HT1080 (cell line): ENCODE measurements around the gene NDUFV3. TPM values are rescaled to one million over a fixed set of nuclear protein-coding genes. Genes with fewer than 3 reads are reported as not detected.
"Not testable (repeated sequence)": the region's sequence is repeated elsewhere in the genome, so short reads cannot be mapped to it uniquely, and the experiment has no call there.

ENCODE experiments used
- DNase-seq: peaks from one replicate; pipeline ENCODE4 v3.0.0-alpha.2; 2015; ENCODE audit warnings: low read depth
- total RNA-seq: library from RNA; depleted of rRNA; stranded (reverse); fragments of >200 nt; shearing (Covaris generic); gene quantifications from 2 replicates; pipeline ENCODE4 v1.2.3, GENCODE V29; 2014

NDUFV3 gene
- total RNA-seq, 1 experiment from 2014 or later = 64.9 TPM

DNA sequence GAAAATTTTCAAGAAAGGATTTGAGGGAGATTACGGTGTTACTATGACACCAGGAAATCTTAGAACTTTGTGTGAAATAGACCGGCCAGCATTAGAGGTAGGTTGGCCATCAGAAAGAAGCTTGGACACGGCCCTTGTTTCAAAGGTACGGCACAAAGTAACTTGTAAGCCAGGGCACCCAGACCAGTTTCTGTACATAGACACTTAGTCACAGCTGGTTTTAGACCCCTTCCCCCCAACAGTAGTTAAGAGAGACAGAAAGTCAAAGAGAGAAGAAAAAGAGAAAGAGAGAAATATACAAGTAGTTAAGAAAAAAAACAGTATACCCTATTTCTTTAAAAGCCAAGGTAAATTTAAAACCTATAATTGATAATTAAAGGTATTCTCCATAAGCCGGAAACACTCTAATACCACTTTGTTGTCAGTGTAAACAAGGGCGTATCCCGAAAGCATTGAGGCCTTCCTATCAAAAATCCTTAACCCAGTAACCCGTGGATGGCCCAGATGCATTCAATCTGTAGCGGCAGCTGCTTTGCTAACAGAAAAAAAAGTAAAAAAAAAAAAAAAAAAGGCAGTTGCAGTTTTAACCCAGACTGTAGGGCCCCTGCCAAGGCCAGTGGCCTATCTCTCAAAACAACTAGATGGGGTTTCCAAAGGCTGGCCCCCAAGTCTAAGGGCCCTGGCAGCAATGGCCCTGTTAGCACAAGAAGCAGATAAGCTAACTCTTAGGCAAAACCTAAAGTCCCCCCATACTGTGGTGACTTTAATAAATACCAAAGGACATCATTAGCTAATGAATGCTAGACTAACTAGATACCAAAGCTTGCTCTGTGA is 40.2 kb downstream of the NDUFV3 start:
- DNase-seq = not testable (repeated sequence)

DNA sequence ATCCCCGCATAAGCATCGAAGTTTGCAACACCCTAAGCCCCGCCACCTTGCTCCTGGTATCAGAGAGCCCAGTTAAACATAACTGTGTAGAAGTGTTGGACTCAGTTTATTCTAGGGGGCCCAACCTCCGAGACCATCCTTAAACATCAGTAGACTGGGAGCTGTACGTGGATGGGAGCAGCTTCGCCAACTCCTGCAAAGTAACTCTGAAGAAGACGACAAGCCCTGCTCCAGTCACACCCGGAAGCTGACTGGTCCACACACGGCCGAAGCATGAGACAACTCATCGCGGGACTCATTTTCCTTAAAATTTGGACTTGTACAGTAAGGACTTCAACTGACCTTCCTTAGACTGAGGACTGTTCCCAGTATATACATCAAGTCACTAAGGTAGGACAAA is 40.9 kb downstream of the NDUFV3 start:
- DNase-seq = not testable (repeated sequence)

DNA sequence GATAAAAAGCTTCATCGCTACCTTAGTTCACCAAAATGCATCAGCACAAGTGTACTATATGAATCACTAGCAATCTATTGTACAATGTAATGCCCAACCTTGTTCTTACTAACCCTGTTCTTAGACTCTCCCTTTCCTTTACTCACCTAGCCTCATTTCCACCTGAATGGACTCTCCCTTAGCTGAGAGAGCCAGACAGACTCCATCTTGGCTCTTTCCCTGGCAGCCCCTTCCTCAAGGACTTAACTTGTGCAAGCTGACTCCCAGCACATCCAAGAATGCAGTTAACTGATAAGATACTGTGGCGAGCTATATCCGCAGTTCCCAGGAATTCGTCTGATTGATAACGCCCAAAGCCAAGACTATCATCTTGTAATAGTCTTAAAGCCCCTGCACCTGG is 43.3 kb downstream of the NDUFV3 start:
- not testable (repeated sequence) for DNase-seq

DNA sequence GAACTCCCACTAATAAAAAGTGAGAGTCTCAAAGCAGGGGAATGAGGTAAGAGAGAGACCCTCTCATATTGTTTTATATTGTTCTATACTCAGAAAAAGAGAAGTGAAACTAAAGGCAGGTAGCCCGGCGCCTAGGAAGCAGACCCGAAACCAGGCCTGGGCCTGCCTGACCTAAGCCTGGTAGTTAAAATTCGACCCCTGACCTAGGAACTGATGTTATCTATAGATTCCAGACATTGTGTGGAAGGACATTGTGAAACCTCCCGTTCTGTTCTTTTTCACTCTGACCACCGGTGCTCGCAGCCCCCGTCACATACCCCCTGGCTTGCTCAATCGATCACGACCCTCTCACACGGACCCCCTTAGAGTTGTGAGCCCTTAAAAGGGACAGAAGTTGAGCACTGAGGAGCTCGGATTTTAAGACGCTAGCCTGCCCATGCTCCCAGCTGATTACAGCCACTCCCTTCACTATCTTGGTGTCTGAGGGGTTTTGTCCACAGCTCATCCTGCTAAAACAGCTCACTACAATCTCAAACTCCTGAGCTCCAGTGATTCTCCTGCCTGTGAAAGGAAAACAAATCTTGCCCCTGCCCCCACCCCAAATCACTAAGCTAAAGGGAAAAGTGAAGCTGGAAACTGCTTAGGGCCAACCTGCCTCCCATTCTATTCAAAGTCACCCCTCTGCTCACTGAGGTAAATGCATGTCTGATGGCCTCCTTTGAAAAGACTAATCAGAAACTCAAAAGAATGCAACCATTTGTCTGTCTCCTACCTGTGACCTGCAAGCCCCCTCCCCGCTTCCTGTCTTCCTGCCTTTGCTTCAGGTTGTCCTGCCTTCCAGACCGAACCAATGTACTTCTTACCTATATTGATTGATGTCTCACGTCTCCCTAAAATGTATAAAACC is 44.2 kb downstream of the NDUFV3 start:
- not testable (repeated sequence) for DNase-seq

DNA sequence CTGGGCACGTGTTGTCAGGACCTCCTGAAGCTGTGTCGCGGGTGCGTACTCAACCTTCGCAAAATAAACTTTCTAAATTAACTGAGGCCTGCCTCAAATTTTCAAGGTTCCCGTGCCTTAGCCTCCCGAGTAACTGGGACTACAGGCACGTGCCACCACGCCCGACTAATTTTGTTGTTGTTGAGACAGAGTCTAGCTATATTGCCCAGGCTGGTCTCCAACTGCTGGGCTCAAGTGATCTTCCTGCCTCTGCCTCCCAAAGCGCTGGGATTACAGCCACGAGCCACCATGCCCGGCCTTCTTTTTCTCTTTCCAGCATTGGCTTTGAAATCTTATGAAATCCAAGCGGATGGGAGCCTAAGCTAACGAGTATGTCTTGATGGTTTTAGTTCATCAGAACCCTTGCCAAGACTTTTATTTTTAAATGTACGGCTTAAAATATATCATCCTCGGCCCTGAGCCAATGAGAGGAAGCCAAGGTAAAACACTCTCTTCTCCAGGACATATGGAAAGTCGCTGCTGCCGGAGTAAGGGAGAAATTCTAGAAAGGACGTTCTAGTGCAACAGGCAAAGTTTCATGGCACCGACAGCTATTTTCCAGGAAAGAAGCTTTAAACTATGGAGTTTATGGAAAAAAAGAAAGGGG is 45.0 kb downstream of the NDUFV3 start:
- DNase-seq = no peak

DNA sequence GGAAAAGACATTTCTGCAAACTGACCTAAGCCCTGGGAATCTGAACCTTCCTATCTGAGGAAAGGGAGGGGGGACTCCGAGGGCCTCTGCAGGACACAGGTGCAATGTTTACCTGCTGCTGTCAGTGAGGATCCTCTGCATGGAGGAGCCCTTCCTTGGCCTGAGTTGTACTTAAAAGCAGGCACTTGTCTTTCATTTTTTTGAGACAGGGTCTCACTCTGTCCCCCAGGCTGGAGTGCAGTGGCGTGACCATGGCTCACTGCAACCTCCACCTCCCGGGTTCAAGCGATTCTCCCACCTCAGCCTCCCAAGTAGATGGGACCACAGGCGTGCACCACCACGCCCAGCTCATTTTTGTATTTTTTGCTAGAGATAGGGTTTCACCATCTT is 45.5 kb downstream of the NDUFV3 start:
- not testable (repeated sequence) for DNase-seq

DNA sequence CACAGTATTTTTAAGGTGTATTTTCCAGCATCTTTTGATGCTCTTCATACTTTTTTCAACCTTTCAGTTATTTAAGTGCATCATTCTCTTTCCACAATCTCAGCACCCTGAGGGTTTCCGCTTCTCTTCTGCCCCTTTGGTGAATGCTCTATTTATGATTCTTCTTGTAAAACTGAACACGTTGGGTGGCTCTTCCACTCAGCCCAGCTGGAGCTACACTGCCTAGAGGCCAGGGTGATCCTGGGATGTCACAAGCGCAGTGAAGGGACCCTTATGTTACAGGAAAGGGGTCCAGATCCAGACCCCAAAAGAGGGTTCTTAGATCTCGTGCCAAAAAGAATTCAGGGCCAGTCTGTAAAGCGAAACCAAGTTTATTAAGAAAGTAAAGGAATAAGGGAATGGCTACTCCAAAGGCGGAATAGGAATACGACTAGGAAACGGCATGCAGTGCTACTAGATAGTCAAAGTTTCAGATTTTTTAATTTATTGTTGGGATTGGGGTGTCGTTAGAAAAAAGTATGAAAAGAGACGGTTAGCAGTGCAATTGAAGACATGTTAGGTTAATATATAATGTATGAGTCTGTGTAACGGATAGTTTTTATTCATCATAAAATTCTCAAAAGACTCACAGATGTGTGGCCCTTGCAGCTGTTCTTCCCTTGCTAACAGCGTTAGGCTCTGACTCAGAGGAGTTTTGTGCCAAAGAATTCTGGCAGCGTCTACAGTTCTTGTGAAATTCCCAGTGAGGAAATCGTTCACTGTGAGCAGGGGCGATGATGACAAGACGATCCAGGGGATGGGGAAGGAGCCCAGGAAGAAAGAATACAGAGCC is 46.7 kb downstream of the NDUFV3 start:
- peak; percentile 88 for DNase-seq

DNA sequence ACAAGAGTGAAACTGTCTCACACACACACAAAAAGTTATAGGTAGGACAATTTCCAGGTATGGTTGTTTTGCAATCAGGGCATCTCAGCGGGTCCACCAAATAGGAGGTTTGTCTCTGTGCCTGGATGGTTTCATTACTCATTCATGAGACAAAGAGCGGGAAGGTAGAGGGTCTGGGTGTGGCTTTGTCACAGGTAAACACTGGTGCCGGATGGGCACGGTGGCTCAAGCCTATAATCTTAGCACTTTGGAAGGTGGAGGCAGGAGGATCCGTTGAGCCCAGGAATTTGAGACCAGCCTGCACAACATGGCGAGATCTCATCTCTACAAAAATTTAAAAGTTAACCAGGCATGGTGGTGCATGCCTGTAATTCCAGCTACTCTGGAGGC is 48.6 kb downstream of the NDUFV3 start:
- DNase-seq = no peak

DNA sequence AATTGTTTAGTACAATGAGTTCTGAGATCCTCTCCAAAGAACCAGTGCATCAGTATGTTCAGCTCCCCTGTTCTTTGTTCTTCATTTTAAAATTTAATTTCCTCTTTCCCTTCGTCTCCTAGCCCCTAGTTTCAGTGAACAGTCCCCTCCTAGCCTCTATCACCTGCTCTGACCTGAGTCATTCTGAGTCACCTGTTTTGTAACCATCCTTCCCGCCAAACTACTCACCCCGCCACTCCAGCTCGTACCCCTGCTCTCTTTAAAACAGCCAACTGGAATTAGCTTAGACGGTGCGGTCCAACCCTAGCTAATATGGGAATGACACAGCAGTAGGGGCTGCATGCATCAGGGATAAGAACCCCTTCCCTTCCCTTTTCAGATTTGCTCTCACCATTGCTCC is 49.1 kb downstream of the NDUFV3 start:
- DNase-seq = peak; percentile 32

DNA sequence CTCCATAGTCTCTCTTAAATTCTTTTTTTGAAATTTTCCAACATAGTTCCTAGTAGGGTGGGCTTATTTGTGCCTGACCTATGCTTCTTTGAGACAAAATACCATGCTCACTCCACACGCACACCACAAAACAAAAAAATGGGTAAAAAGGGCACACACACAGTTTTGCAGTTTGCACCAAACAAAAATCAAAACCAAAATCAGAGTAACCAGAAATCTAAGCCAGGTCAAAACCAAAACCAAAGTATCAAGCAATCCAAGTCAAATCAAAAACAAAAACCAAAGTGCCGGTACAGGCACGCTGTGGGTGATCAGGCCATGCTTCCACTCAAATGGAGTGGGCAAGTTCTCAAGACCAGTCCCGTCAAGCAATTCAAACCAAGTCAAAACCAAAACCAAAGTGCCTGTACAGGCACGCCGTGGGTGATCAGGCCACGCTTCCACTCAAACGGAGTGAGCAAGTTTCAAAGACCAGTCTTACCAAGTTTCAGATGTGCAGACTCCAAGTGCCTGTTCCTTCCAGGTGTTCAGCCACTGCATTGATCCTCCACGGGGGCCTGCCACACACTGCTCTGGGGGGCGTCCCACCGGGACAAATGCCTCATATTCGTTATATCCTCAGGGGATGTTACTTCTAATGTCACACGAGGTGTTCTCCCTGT is 56.1 kb downstream of the NDUFV3 start:
- DNase-seq = not testable (repeated sequence)

DNA sequence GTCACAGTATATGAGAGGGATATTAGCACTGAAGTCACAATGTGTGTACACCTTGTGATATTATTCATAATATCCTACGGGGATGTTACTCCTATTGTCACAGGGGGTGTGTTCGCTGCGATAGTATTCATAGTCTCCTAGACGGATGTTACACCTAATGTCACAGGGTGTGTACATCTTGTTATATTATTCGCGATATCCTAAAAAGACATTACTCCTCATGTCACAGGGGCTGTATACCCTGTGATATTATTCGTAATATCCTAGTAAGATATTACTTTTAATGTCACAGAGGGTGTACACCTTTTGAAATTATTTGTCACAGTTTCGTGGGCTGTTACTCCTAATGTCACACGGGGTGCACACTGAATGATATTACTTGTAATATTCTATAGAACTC is 58.1 kb downstream of the NDUFV3 start:
- not testable (repeated sequence) for DNase-seq

DNA sequence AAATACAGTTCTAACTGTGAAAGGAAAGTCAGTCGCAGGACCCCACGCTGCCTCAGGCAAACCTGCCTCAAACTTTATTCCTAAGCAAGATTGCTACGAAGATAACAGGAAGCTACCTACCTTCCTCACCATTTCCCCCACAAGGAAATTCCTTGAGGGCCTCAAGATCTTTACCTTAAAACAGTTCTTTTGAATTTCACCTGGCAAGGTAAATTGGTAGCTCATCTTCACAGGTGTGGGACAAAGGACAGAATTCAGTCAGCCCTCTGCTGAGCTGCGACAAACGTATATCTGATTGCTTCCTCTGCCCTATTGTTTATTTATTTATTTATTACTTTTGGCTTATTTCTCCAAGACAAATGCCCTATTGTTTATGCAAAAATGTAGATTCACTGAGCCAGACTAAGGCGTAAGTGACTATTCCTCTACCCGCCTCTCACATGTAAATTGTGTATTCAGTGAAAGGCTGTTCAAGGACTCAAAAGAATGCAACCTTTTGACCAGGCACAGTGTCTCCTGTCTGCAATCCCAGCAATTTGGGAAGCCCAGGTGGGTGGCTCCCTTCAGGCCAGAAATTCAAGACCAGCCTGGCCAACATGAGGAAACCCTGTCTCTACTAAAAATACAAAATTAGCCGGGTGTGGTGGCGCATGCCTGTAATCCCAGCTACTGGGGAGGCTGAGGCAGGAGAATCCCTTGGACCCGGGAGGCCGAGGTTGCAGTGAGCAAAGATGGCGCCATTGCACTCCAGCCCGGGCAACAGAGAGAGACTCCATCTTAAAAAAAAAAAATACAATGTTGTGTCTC is 63.9 kb downstream of the NDUFV3 start:
- DNase-seq = no peak

DNA sequence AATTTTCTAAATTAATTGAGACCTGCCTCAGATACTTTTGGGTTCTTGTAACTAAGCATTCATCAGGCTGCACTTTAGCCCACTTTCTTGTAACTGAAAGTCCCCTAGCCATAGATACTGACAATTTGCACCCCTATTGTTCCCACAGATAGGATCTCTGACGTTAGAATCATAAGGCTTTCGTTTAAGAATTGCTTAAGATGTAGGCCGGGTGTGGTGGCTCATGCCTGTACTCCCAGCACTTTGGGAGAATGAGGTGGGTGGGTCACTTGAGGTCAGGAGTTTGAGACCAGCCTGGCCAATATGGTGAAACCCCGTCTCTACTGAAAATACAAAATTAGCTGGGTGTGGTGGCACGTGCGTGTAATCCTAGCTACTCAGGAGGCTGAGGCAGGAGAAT is 65.0 kb downstream of the NDUFV3 start:
- DNase-seq = not testable (repeated sequence)

DNA sequence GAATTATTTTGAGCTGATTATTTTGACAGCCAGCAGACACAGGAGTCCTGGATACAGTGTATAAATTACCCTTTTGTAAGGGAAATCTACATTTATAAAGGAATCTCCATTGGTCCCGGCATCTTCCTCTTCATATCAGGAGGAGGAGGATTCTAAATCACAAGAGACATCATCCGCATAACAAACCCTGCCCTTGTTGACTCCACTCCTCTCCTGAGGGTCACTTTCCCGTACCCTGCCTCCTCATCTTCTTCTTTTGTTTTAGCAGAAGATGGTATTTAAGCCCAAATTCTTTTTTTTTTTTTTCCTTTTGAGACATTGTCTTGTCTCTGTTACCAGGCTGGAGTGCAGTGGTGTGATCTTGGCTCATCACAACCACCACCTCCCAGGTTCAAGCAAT is 66.6 kb downstream of the NDUFV3 start:
- no peak for DNase-seq

DNA sequence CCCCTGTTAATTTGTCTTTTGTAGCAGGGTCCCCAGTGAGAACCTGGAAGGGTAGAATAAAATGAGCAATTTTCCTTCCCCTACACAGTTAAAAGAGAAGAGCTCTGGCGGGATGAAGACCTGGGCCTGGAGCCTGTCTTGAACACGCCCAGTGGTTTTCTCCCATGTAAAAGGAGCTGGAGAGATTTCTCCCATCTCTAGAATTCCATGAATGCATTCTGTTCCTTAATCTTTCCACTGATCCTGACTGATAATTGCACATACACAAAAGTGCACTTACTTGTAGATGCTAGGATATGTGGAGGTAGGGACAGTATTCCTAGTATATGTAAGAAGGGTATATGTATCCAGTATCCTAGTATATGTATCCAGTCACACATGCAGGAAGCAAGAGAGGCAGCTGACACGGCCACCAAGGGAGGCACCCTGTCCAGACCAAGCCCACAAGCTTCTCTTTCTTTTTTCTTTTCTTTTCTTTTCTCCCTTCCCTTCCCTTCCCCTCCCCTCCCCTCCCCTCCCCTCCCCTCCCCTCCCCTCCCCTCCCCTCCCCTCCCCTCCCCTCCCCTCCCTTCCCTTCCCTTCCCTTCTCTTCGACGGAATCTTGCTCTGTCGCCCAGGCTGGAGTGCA is 69.4 kb downstream of the NDUFV3 start:
- DNase-seq = no peak
